HTR-8/SVneo (cell line): ENCODE measurements around the gene DNAJC3.

Experiments used
- DNase-seq: peaks from one replicate; pipeline ENCODE4 v3.0.0; 2011; ENCODE audit warnings: low spot score, mixed read lengths; ENCODE audit not compliant: insufficient read length
- FAIRE-seq: peaks from 2 replicates; lab custom pipeline; 2011; peaks lifted over from hg19 to GRCh38; lab: Jason Lieb, UNC

The DNAJC3 gene

GRCh38 chr13:95813139-95813538 lies 136.2 kb downstream of the DNAJC3 start:
- FAIRE-seq: no peak
- DNase-seq: no peak

- no peak for FAIRE-seq
- DNase-seq: no peak
These were observed 137.6 kb downstream of the DNAJC3 start for GRCh38 chr13:95814495-95814894.

GRCh38 chr13:95822303-95822702 lies 145.4 kb downstream of the DNAJC3 start:
- FAIRE-seq: no peak
- no peak for DNase-seq

GRCh38 chr13:95833126-95833525 lies 156.2 kb downstream of the DNAJC3 start:
- DNase-seq (no peak), FAIRE-seq (no peak)

- no peak for FAIRE-seq
These were observed 156.8 kb downstream of the DNAJC3 start for GRCh38 chr13:95833719-95834118.

GRCh38 chr13:95834134-95834765 lies 157.3 kb downstream of the DNAJC3 start:
- peak; percentile 22 for DNase-seq
- no peak for FAIRE-seq

More at GRCh38 chr13:95833719-95834118, 156.8 kb downstream of the DNAJC3 start:
- DNase-seq: no peak

- DNase-seq (no peak), FAIRE-seq (no peak)
These were observed 165.0 kb downstream of the DNAJC3 start for GRCh38 chr13:95841894-95842293.

- FAIRE-seq (no peak), DNase-seq (no peak)
These were observed 166.0 kb downstream of the DNAJC3 start for GRCh38 chr13:95842898-95843297.
